Mucosa of gallbladder (tissue), 1 donor: ENCODE results near the gene CREB5. TPM values are rescaled to one million over a fixed set of nuclear protein-coding genes. Genes with fewer than 3 reads are reported as not detected.

Source experiments
- DNase-seq: peaks from one replicate; pipeline ENCODE4 v3.0.0-alpha.2; 2020; ENCODE audit warnings: low spot score
- total RNA-seq: library from RNA; stranded (reverse); gene quantifications from one replicate; pipeline ENCODE4 v1.2.1, GENCODE V29; 2021
- donor health status: DM: no; HTN: no; CAD: no.

Gene CREB5
- total RNA-seq, 1 donor from 2014 or later, result 22.5 TPM

GRCh38 chr7:28853834-28854749 is 441.8 kb downstream of the CREB5 start:
- DNase-seq, result peak; percentile 83

- no peak for DNase-seq
These were observed 442.4 kb downstream of the CREB5 start for GRCh38 chr7:28854750-28855074.

GRCh38 chr7:28855538-28856217 is 443.4 kb downstream of the CREB5 start:
- peak; percentile 64 for DNase-seq

GRCh38 chr7:28856656-28857055 is 444.3 kb downstream of the CREB5 start:
- DNase-seq, result no peak

GRCh38 chr7:28858206-28858605 is 445.9 kb downstream of the CREB5 start:
- no peak for DNase-seq

GRCh38 chr7:28858895-28859294 is 446.6 kb downstream of the CREB5 start:
- DNase-seq, result no peak

GRCh38 chr7:28861825-28862224 is 449.5 kb downstream of the CREB5 start:
- no peak for DNase-seq

- DNase-seq, result peak; percentile 35
These were observed 450.4 kb downstream of the CREB5 start for GRCh38 chr7:28862595-28863272.

- DNase-seq, result no peak
These were observed 453.4 kb downstream of the CREB5 start for GRCh38 chr7:28865601-28866144.

GRCh38 chr7:28868712-28869111 is 456.4 kb downstream of the CREB5 start:
- no peak for DNase-seq

- no peak for DNase-seq
These were observed 458.8 kb downstream of the CREB5 start for GRCh38 chr7:28871077-28871476.

- DNase-seq, result no peak
These were observed 459.3 kb downstream of the CREB5 start for GRCh38 chr7:28871631-28872030.

- DNase-seq, result no peak
These were observed 459.9 kb downstream of the CREB5 start for GRCh38 chr7:28872226-28872625.

- DNase-seq, result no peak
These were observed 461.0 kb downstream of the CREB5 start for GRCh38 chr7:28873365-28873764.

- DNase-seq, result no peak
These were observed 461.7 kb downstream of the CREB5 start for GRCh38 chr7:28874001-28874400.

Other genes with a start within 250 kb of the CREB5 start
- 28.1 TPM for gene JAZF1, start 231.7 kb upstream of the CREB5 start, total RNA-seq